Karpas-422 (cell line): Measurements from ENCODE around the gene CNOT11. TPM values are rescaled to one million over a fixed set of nuclear protein-coding genes. Genes with fewer than 3 reads are reported as not detected.

Experiments
- DNase-seq: peaks from one replicate; pipeline ENCODE4 v3.0.0-alpha.2; 2015
- H2AFZ ChIP-seq: fragments of 200-600 bp; sonication (generic); 2 replicates; pipeline ENCODE4 v1.6.1; 2014; ENCODE audit warnings: antibody characterized with exemption, low read length, mixed read lengths
- H3K27ac ChIP-seq: fragments of 200-600 bp; sonication (generic); 2 replicates; pipeline ENCODE4 v1.5.1; 2014; ENCODE audit warnings: mild to moderate bottlenecking, low read length, moderate library complexity
- H3K27me3 ChIP-seq: fragments of 200-600 bp; sonication (generic); 2 replicates; pipeline ENCODE4 v1.6.1; 2014; ENCODE audit warnings: low read length, mixed read lengths
- H3K36me3 ChIP-seq: fragments of 200-600 bp; sonication (generic); 2 replicates; pipeline ENCODE4 v1.6.1; 2014; ENCODE audit warnings: low read length, mixed read lengths; ENCODE audit not compliant: insufficient read depth
- H3K4me1 ChIP-seq: fragments of 200-600 bp; sonication (generic); 2 replicates; pipeline ENCODE4 v1.6.1; 2014; ENCODE audit warnings: mild to moderate bottlenecking, low read length, mixed read lengths
- H3K4me2 ChIP-seq: fragments of 200-600 bp; sonication (generic); 2 replicates; pipeline ENCODE4 v1.6.1; 2014; ENCODE audit warnings: low read length, low read depth, mild to moderate bottlenecking; ENCODE audit not compliant: poor library complexity, severe bottlenecking
- H3K4me3 ChIP-seq: fragments of 200-600 bp; sonication (generic); 2 replicates; pipeline ENCODE4 v1.5.1; 2014; ENCODE audit warnings: mild to moderate bottlenecking, antibody characterized with exemption, low read length, mixed read lengths
- H3K79me2 ChIP-seq: fragments of 200-600 bp; sonication (generic); 2 replicates; pipeline ENCODE4 v1.6.1; 2014; ENCODE audit warnings: mild to moderate bottlenecking, low read length, mixed read lengths
- H3K9ac ChIP-seq: fragments of 200-600 bp; sonication (generic); 2 replicates; pipeline ENCODE4 v1.6.0; 2014; ENCODE audit warnings: low read length
- H3K9me2 ChIP-seq: fragments of 200-600 bp; sonication (generic), shearing (Covaris generic); replicated peaks from 2 replicates; pipeline ENCODE4 v1.6.0; 2014; ENCODE audit warnings: mild to moderate bottlenecking, low read length, moderate library complexity; ENCODE audit not compliant: insufficient read depth
- H3K9me3 ChIP-seq: fragments of 300-700, 200-600 bp; sonication (generic); 2 replicates; pipeline ENCODE4 v1.6.1; 2014; ENCODE audit warnings: low read length, mixed read lengths
- H4K20me1 ChIP-seq: fragments of 200-600 bp; sonication (generic); 2 replicates; pipeline ENCODE4 v1.6.1; 2014; ENCODE audit warnings: mild to moderate bottlenecking, antibody characterized with exemption, low read length, low read depth; ENCODE audit not compliant: insufficient read depth
- total RNA-seq: library from RNA; depleted of rRNA; stranded (reverse); fragments of >200 nt; shearing (Covaris generic); gene quantifications from 2 replicates; pipeline ENCODE4 v1.2.3, GENCODE V29; 2014; ENCODE audit warnings: low replicate concordance

Gene CNOT11
- total RNA-seq, 1 experiment from 2014 or later = 78.2 TPM

DNA sequence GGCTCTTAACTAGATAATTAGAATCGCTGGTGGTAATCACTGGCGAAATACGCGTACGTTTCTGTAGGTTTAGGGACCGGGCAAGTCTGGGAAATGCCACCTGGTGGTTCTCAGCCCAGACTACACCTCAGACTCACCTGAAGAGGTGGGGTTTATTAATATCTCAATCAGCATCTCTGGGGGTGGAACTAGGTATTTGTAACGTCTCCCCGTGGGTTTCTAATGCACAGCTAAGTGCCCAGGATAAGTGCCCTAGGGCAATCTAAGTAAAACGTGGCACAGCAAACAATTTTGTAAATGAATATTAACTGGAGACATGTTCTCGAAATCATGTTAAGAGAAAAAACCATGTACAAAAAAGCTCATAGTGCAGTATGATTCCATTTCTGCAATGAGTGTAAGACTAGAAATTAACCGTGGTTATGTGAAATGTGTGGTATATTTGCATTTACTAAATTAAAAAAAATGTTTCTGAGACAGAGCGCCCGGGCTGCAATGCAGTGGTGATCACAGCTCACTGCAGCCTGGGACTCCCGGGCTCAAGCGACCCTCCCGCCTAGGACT, 760 bp upstream of the CNOT11 start:
- peak overlapping the region; percentile 82 for H3K4me3 ChIP-seq
- peak overlapping the region; percentile 99 for H3K4me2 ChIP-seq
- H3K9me2 ChIP-seq = no peaks in the 10 kb centered on the region
- no peaks in the 10 kb centered on the region for H3K27me3 ChIP-seq
- peak overlapping the region; percentile 52; the same call in 1 of the 2 replicates for H3K27ac ChIP-seq
- peak overlapping the region; percentile 72 for H3K9ac ChIP-seq
- peak overlapping the region; percentile 99 for H2AFZ ChIP-seq
- peaks cover 38% of the 10 kb centered on the region for H3K79me2 ChIP-seq
- DNase-seq = peak; percentile 64
- H3K36me3 ChIP-seq = no peaks in the 10 kb centered on the region
- H4K20me1 ChIP-seq = peaks cover 19% of the 10 kb centered on the region; the same call in 1 of the 2 replicates
- peaks cover 19% of the 10 kb centered on the region for H3K4me1 ChIP-seq
- no peaks in the 10 kb centered on the region for H3K9me3 ChIP-seq

DNA sequence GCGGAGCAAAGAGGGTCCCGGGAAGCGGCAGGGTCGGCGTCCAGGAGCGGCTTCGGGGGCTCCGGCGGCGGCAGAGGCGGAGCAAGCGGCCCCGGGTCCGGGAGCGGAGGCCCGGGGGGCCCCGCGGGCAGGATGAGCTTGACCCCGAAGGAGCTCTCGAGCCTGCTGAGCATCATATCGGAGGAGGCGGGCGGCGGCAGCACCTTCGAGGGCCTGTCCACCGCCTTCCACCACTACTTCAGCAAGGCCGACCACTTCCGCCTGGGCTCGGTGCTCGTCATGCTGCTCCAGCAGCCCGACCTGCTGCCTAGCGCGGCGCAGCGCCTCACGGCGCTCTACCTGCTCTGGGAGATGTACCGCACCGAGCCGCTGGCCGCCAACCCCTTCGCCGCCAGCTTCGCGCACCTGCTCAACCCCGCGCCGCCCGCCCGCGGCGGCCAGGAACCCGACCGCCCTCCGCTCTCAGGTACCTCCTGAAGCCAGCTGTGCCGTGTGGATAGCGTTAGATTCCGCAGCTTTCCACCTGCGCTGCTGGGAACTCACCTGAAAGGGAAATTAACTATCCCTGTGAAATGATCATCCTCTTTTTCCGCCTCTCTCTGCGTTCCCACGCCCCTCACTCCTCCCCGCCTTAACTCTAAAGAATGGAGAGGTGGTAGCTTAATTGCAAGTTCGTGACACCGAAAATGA, 472 bp downstream of the CNOT11 start:
- Histone ChIP-seq H2AFZ (peak overlapping the region; percentile 91), H3K27ac (peak overlapping the region; percentile 67), H3K4me2 (peak overlapping the region; percentile 71), H3K36me3 (peaks cover 4% of the 10 kb centered on the region; the same call in 1 of the 2 replicates), H4K20me1 (peaks cover 19% of the 10 kb centered on the region; the same call in 1 of the 2 replicates), H3K9me3 (no peaks in the 10 kb centered on the region), H3K4me1 (peaks cover 19% of the 10 kb centered on the region), H3K9me2 (no peaks in the 10 kb centered on the region), H3K9ac (peak overlapping the region; percentile 99), H3K27me3 (no peaks in the 10 kb centered on the region), H3K79me2 (peaks cover 46% of the 10 kb centered on the region), H3K4me3 (peak overlapping the region; percentile 82)
- DNase-seq = peak; percentile 85

- Histone ChIP-seq H3K27me3 (no peaks in the 10 kb centered on the region), H3K4me3 (peak overlapping the region; percentile 82), H3K79me2 (peaks cover 51% of the 10 kb centered on the region), H3K9me3 (no peaks in the 10 kb centered on the region), H3K4me2 (peak overlapping the region; percentile 71), H3K4me1 (peaks cover 19% of the 10 kb centered on the region), H3K9me2 (no peaks in the 10 kb centered on the region), H4K20me1 (peaks cover 19% of the 10 kb centered on the region; the same call in 1 of the 2 replicates), H2AFZ (no peak overlapping the region), H3K9ac (peak overlapping the region; percentile 99), H3K36me3 (peaks cover 4% of the 10 kb centered on the region; the same call in 1 of the 2 replicates), H3K27ac (no peak overlapping the region)
- peak; percentile 55 for DNase-seq
Observed at GRCh38 chr2:101253703-101254450, 1.2 kb downstream of the CNOT11 start.

DNA sequence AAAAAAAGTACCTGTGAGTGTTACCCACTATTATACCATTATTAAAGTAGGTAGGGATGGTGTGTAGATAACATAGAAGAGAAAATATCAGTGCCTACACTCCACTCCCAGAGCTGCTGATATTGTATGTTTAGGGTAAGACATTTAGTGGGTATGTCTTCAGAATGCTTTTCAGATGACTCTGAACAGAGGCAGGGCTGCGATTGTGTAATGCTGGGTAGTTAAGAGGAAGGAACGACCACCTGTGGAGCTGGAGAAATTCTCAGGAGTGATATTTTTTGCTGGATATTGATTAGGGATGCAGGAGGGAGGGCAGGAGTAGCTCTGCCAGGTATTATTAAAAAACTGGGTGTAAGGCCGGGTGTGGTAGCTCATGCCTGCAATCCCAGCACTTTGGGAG, 2.8 kb downstream of the CNOT11 start:
- Histone ChIP-seq H3K9me2 (no peaks in the 10 kb centered on the region), H3K4me2 (no peak overlapping the region), H3K4me3 (no peak overlapping the region), H3K9me3 (no peaks in the 10 kb centered on the region), H3K36me3 (peaks cover 7% of the 10 kb centered on the region; the same call in 1 of the 2 replicates), H3K27ac (no peak overlapping the region), H3K4me1 (peaks cover 19% of the 10 kb centered on the region), H4K20me1 (peaks cover 19% of the 10 kb centered on the region; the same call in 1 of the 2 replicates), H2AFZ (no peak overlapping the region), H3K79me2 (peaks cover 65% of the 10 kb centered on the region), H3K27me3 (no peaks in the 10 kb centered on the region), H3K9ac (no peak overlapping the region)
- DNase-seq = no peak

DNA sequence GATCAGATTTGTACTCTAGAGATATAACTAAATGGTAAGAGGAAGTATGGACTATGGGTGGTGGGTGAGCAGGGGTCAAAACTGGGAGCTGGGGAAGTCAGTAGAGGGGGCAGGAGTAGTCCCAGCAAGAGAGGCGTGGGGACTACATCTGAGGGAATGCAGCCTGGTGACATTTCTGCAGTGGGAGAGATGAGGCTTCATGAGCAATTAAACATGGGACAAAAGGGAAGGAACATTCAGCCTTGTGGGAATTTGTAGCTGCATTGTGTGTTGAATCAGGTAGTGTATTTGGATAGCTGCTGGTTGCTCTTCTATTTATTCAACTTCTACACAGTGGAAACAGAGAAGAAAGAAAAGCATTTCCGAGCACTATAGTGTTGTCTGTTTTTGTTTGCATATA, 3.6 kb downstream of the CNOT11 start:
- peaks cover 19% of the 10 kb centered on the region; the same call in 1 of the 2 replicates for H4K20me1 ChIP-seq
- peaks cover 72% of the 10 kb centered on the region for H3K79me2 ChIP-seq
- no peaks in the 10 kb centered on the region for H3K27me3 ChIP-seq
- no peak overlapping the region for H2AFZ ChIP-seq
- H3K9me3 ChIP-seq = no peaks in the 10 kb centered on the region
- H3K36me3 ChIP-seq = peaks cover 15% of the 10 kb centered on the region
- H3K4me2 ChIP-seq = no peak overlapping the region
- DNase-seq = no peak
- no peak overlapping the region for H3K4me3 ChIP-seq
- no peak overlapping the region for H3K27ac ChIP-seq
- H3K9me2 ChIP-seq = no peaks in the 10 kb centered on the region
- H3K4me1 ChIP-seq = peaks cover 19% of the 10 kb centered on the region
- H3K9ac ChIP-seq = no peak overlapping the region

- no peak overlapping the region for H3K4me2 ChIP-seq
- peaks cover 15% of the 10 kb centered on the region; the same call in 1 of the 2 replicates for H4K20me1 ChIP-seq
- H3K27ac ChIP-seq = no peak overlapping the region
- peaks cover 12% of the 10 kb centered on the region for H3K4me1 ChIP-seq
- peaks cover 31% of the 10 kb centered on the region for H3K36me3 ChIP-seq
- H3K9me2 ChIP-seq = no peaks in the 10 kb centered on the region
- no peak overlapping the region for H2AFZ ChIP-seq
- H3K79me2 ChIP-seq = peaks cover 69% of the 10 kb centered on the region
- H3K4me3 ChIP-seq = no peak overlapping the region
- no peaks in the 10 kb centered on the region for H3K27me3 ChIP-seq
- no peak for DNase-seq
- no peak overlapping the region for H3K9ac ChIP-seq
- no peaks in the 10 kb centered on the region for H3K9me3 ChIP-seq
Observed at GRCh38 chr2:101258804-101259203, 6.1 kb downstream of the CNOT11 start.

DNA sequence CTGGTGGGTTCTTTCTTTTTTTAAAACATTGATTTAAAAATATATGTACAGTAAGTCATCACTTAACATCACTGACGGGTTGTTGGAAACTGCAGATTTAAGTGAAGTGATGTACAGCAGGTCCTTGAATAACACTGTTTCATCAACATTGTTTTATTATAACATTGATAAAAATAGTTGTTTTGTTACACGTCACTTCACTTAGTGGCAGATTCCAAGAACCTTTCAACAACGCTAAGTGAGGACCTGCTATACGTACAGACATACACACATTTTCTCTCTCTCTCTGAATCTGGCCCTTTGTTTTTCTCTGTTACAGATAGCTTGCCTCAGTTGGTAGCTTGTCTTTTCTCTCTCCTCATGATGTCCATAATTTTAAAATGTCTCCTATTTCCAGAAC, 9.5 kb downstream of the CNOT11 start:
- H3K4me2 ChIP-seq = no peak overlapping the region
- peaks cover 48% of the 10 kb centered on the region for H3K79me2 ChIP-seq
- peaks cover 10% of the 10 kb centered on the region for H3K4me1 ChIP-seq
- no peak for DNase-seq
- no peak overlapping the region for H3K9ac ChIP-seq
- H3K9me2 ChIP-seq = no peaks in the 10 kb centered on the region
- H3K27me3 ChIP-seq = no peaks in the 10 kb centered on the region
- H3K4me3 ChIP-seq = no peak overlapping the region
- no peak overlapping the region for H2AFZ ChIP-seq
- no peak overlapping the region for H3K27ac ChIP-seq
- H3K36me3 ChIP-seq = peaks cover 49% of the 10 kb centered on the region
- no peaks in the 10 kb centered on the region for H3K9me3 ChIP-seq
- no peaks in the 10 kb centered on the region; the same call in 1 of the 2 replicates for H4K20me1 ChIP-seq

GRCh38 chr2:101263377-101263800, 10.7 kb downstream of the CNOT11 start:
- H3K4me2 ChIP-seq = no peak overlapping the region
- no peaks in the 10 kb centered on the region for H3K27me3 ChIP-seq
- peaks cover 39% of the 10 kb centered on the region for H3K79me2 ChIP-seq
- H3K36me3 ChIP-seq = peaks cover 57% of the 10 kb centered on the region
- no peaks in the 10 kb centered on the region for H3K9me3 ChIP-seq
- H4K20me1 ChIP-seq = no peaks in the 10 kb centered on the region; the same call in 1 of the 2 replicates
- H3K9ac ChIP-seq = no peak overlapping the region
- peaks cover 10% of the 10 kb centered on the region for H3K4me1 ChIP-seq
- DNase-seq = no peak
- H2AFZ ChIP-seq = no peak overlapping the region
- no peak overlapping the region for H3K27ac ChIP-seq
- H3K4me3 ChIP-seq = no peak overlapping the region
- no peaks in the 10 kb centered on the region for H3K9me2 ChIP-seq
